MCF 10A (cell line): ENCODE results near the gene NME3. TPM values are rescaled to one million over a fixed set of nuclear protein-coding genes. Genes with fewer than 3 reads are reported as not detected.
A peak's percentile ranks its signal among the peaks of the same experiment; 100 is the strongest.

Experiments
- BruUV-seq: library from RNA; stranded (reverse); fragments of 400-500 nt; replicated peaks from 2 replicates; lab custom pipeline; 2021; lab: Mats Ljungman, UMichigan
- CTCF ChIA-PET: fragments of 300-600 bp; sonication (Branson Sonifier 250); formaldehyde crosslinking; extraction: SDS; loops from one replicate; lab custom pipeline; 2021; ENCODE audit warnings: antibody characterized with exemption, inconsistent platforms; lab: Yijun Ruan, JAX
- POLR2A ChIA-PET: fragments of 300-600, 350-650 bp; sonication (Branson Sonifier 250); formaldehyde crosslinking; extraction: SDS; loops from one replicate; lab custom pipeline; 2020; ENCODE audit warnings: antibody characterized with exemption, inconsistent platforms; lab: Yijun Ruan, JAX
- DNase-seq: peaks from one replicate; pipeline ENCODE4 v3.0.0-alpha.2; 2018; ENCODE audit not compliant: unreplicated experiment
- H3K27ac Mint-ChIP-seq: one replicate; pipeline ENCODE4 v1.8.0; 2022; ENCODE audit warnings: mild to moderate bottlenecking, low read depth, mixed read lengths; ENCODE audit not compliant: unreplicated experiment
- H3K27me3 Mint-ChIP-seq: one replicate; pipeline ENCODE4 v1.8.0; 2022; ENCODE audit warnings: mixed read lengths; ENCODE audit not compliant: insufficient read depth, unreplicated experiment
- H3K36me3 Mint-ChIP-seq: one replicate; pipeline ENCODE4 v1.8.0; 2022; ENCODE audit warnings: mild to moderate bottlenecking, moderate library complexity, mixed read lengths; ENCODE audit not compliant: insufficient read depth, unreplicated experiment
- H3K4me1 Mint-ChIP-seq: one replicate; pipeline ENCODE4 v1.8.0; 2022; ENCODE audit warnings: mixed read lengths; ENCODE audit not compliant: insufficient read depth, unreplicated experiment
- H3K4me3 Mint-ChIP-seq: one replicate; pipeline ENCODE4 v1.8.0; 2022; ENCODE audit warnings: mild to moderate bottlenecking, moderate library complexity, mixed read lengths; ENCODE audit not compliant: unreplicated experiment
- H3K9me3 Mint-ChIP-seq: one replicate; pipeline ENCODE4 v1.8.0; 2022; ENCODE audit warnings: mixed read lengths; ENCODE audit not compliant: unreplicated experiment
- intact Hi-C: fragments of 100-400 bp; cut with micrococcal nuclease; formaldehyde crosslinking; loops from 2 replicates; pipeline ENCODE4 v1.14.1; 2022
- total RNA-seq: library from RNA; stranded (reverse); gene quantifications from 2 replicates; pipeline ENCODE4 v1.2.3, GENCODE V29; 2022
- TF ChIP-seq, protein P1 (sequence below): fragments of 200-600 bp; IDR thresholded peaks from one replicate; pipeline ENCODE4 v1.8.0; 2022; ENCODE audit warnings: antibody characterized with exemption, mild to moderate bottlenecking; ENCODE audit not compliant: unreplicated experiment

Gene NME3
- total RNA-seq, 1 experiment from 2014 or later: 44.0 TPM

DNA sequence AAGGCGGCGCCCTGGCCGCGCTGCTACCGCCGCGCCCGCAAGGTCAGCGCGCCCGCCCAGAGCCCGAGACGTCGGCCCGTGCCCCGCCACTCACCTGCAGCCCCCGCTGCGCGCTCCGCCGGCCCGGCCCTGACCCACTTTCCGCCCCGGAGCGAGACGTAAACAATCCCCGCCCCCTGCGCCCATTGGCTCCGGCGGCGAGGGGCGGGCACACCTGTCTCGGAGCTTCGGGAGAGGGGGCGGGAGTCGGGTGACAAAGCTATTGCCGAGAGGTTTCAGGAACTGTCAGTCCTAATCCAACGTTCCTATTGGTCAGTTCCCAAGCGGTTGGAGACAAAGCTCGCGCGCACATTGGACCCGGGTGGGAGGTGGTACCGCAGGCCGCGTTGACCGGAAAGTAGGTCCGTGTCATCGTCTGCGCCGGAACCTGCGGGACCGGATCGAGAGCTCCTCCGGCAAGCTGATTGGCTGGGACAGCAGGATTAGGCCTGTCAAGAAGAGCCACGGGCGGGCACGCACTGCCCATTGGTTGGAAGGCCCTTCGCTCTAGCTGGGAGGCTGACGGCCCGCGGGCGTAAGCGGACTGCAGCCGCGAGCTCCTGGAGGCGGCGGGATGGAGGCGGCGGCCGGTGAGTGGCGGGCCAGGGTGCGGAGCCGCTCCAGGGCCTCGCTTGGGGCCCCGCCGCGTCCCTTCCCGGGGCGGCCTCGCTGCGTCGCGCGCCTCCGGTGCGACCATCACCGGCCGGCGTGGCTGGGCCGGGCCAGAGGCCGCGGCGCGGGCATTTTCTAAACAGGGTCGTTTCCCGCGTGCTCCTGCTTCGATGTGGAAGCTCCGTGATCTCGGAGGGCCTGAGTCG is 11.3 kb upstream of the NME3 start, which contains the start of the genes NUBP2 and SPSB3:
Gene NUBP2 (plus strand): TSS at position 553 of the 857 bp plus-strand sequence. CDS start 61 bp downstream, at position 614.
Gene SPSB3 (minus strand): TSS at position 164 of the 857 bp plus-strand sequence. CDS start 1,088 bp downstream, outside the sequence.
- Mint-ChIP-seq H3K27me3 (no peaks in the 10 kb centered on the region), H3K27ac (peak within 1 kb of the TSS; percentile 78), H3K4me1 (peaks cover 9% of the 10 kb centered on the region), H3K9me3 (no peaks in the 10 kb centered on the region), H3K4me3 (peak within 1 kb of the TSS; percentile 88), H3K36me3 (peaks cover 56% of the 10 kb centered on the region)
- intact Hi-C loops: no loop called here
- BruUV-seq: no TSS peak
- TF ChIP-seq, protein P1, sequence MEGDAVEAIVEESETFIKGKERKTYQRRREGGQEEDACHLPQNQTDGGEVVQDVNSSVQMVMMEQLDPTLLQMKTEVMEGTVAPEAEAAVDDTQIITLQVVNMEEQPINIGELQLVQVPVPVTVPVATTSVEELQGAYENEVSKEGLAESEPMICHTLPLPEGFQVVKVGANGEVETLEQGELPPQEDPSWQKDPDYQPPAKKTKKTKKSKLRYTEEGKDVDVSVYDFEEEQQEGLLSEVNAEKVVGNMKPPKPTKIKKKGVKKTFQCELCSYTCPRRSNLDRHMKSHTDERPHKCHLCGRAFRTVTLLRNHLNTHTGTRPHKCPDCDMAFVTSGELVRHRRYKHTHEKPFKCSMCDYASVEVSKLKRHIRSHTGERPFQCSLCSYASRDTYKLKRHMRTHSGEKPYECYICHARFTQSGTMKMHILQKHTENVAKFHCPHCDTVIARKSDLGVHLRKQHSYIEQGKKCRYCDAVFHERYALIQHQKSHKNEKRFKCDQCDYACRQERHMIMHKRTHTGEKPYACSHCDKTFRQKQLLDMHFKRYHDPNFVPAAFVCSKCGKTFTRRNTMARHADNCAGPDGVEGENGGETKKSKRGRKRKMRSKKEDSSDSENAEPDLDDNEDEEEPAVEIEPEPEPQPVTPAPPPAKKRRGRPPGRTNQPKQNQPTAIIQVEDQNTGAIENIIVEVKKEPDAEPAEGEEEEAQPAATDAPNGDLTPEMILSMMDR: no peak
- ChIA-PET POLR2A (interaction anchor here (0.6 to 6.1 kb wide), 48 partner anchors 9 to 1811 kb away, joined by 3 to 137 read pairs (median 6); partner anchors contain the start of genes CRAMP1, EME2, FAHD1 and HAGH), CTCF (interaction anchor here (0.6 to 0.7 kb wide), 5 partner anchors 9 to 483 kb away, joined by 3 to 4 read pairs (median 3); no protein-coding TSS in a partner anchor)
- DNase-seq: peak; percentile 100

DNA sequence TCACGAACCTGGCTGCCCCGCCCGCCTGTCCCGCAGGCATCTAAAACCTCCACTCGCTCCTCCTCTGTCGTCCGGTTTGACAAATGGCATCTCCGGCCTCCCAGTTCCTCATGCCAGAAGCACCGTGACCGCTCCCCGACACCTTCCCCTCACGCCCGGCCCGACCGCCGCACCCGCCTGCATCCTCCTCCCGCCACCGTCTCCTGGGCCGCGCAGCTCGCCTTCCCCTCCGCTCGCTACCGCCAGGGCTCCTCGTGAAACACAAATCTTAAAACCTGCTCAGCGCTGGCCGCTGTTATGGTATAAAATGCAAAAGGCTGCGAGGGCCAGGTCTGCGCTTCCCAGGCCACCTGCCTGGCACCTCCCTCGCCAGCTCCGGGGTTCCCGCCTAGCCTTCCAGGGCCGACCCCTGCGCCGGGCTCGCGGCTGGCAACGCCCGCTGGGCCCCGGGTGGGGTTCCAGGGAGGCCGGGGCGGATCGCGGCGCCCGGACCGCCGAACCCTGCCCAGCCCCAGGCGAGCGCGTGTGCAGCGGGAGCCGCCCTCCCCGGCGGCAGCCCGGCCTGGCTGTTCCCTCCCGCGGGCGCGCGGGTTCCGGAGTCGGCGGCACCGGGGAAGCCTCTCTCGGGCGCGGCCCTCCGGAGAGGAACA is 10.5 kb upstream of the NME3 start:
- TF ChIP-seq, protein P1: no peak
- ChIA-PET CTCF (interaction anchor here (0.6 kb wide), 1 partner anchor 463 kb away, joined by 4 read pairs; no protein-coding TSS in a partner anchor), POLR2A (interaction anchor here (0.6 to 6.1 kb wide), 40 partner anchors 10 to 1812 kb away, joined by 3 to 137 read pairs (median 6); partner anchors contain the start of genes CRAMP1, EME2, FAHD1 and HAGH)
- Mint-ChIP-seq H3K36me3 (peaks cover 58% of the 10 kb centered on the region), H3K9me3 (no peaks in the 10 kb centered on the region), H3K27ac (peak overlapping the region; percentile 78), H3K4me1 (peaks cover 9% of the 10 kb centered on the region), H3K4me3 (peak overlapping the region; percentile 88), H3K27me3 (no peaks in the 10 kb centered on the region)
- BruUV-seq: no TSS peak
- intact Hi-C loops: no loop called here
- DNase-seq: no peak

DNA sequence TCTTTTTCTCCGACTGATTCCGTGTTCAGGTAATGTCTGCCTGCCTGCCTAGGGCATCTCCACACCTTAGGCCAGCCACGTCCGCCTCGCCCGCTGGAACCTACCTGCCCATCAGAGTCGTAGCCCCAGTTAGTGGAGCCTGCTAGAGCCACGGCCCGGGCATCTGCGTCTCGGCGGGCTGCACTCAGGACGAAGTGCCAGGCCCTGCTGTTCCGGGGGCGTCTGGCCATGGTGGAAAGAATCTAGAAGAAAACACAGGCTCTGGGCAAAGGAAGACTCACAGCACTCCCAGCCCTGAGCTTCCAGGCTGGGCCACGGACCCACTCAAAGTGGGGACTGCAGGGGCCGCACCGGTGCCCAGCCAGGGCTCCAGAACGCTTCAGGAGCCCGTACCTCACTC is 9.9 kb upstream of the NME3 start:
- Mint-ChIP-seq H3K27me3 (no peaks in the 10 kb centered on the region), H3K9me3 (no peaks in the 10 kb centered on the region)
- POLR2A ChIA-PET: interaction anchor here (0.6 to 6.1 kb wide), 16 partner anchors 10 to 1020 kb away, joined by 3 to 137 read pairs (median 8); partner anchors contain the start of genes CRAMP1, EME2, FAHD1 and HAGH

More for the DNA sequence above, 9.9 kb upstream of the NME3 start:
- H3K4me3 Mint-ChIP-seq: peak overlapping the region; percentile 88
- intact Hi-C loops: no loop called here
- H3K4me1 Mint-ChIP-seq: peaks cover 9% of the 10 kb centered on the region
- TF ChIP-seq, protein P1: no peak
- DNase-seq: no peak
- peaks cover 64% of the 10 kb centered on the region for H3K36me3 Mint-ChIP-seq
- CTCF ChIA-PET: no interaction called here
- peak overlapping the region; percentile 78 for H3K27ac Mint-ChIP-seq
- BruUV-seq: no TSS peak
